Measurements from ENCODE around the gene CHMP4B. TPM values are rescaled to one million over a fixed set of nuclear protein-coding genes. Genes with fewer than 3 reads are reported as not detected.

The CHMP4B gene
- total RNA-seq, 6 donors from 2014 or later, result 71.2 to 139 (median 104) TPM

- no peaks in the 10 kb centered on the region for H3K9me3 ChIP-seq
- H3K27me3 ChIP-seq, result no peaks in the 10 kb centered on the region
- no peaks in the 10 kb centered on the region for H3K36me3 ChIP-seq
- DNase-seq (no peak), ATAC-seq (ENCODE audit: low FRiP score in 2 of 2) (no peak)
- no peaks in the 10 kb centered on the region for H3K4me1 ChIP-seq
- H3K27ac ChIP-seq, result no peak overlapping the region
- TF ChIP-seq POLR2AphosphoS5 (IDR thresholded peaks at IDR 0.05), result no peak
- no peak for TF ChIP-seq POLR2A (IDR thresholded peaks at IDR 0.05)
- WGBS, 2 donors, result 78 to 93% methylated on average over 4 of the region's 4 CpGs
- H3K4me3 ChIP-seq, result no peak overlapping the region
Observed at GRCh38 chr20:33893314-33893713, 82.2 kb downstream of the CHMP4B start.

GRCh38 chr20:33894798-33895197 lies 83.7 kb downstream of the CHMP4B start:
- H3K27me3 ChIP-seq, result no peaks in the 10 kb centered on the region
- no peaks in the 10 kb centered on the region for H3K36me3 ChIP-seq
- ATAC-seq (ENCODE audit: low FRiP score in 2 of 2) (no peak), DNase-seq (no peak)
- no peaks in the 10 kb centered on the region for H3K9me3 ChIP-seq
- no peaks in the 10 kb centered on the region for H3K4me1 ChIP-seq
- no peak overlapping the region for H3K4me3 ChIP-seq
- TF ChIP-seq POLR2AphosphoS5 (IDR thresholded peaks at IDR 0.05), result no peak
- TF ChIP-seq CTCF (IDR thresholded peaks at IDR 0.05), result no peak
- TF ChIP-seq EP300 (IDR thresholded peaks at IDR 0.05), result no peak
- TF ChIP-seq POLR2A (IDR thresholded peaks at IDR 0.05), result no peak
- WGBS, 2 donors, result 54 to 62% methylated on average over 3 of the region's 3 CpGs
- no peak overlapping the region for H3K27ac ChIP-seq

DNA sequence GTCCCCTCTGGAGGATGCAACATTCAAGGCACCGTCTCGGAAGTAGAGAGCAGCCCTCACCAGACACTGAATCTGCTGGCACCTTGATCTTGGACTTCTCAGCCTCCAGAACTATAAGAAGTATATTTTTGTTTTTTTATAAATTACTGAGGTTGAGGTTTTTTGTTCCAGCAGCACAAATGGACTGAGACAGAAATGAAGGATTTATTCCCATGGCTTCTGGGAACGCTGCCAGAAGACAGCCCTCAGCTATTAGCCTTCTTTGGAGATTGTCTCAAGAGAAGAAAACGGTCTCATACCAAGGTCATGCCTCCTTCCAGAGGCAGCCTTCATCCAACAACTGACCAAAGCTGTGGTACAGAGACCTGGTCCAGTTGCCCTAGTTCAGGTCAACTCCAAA lies 85.4 kb downstream of the CHMP4B start:
- WGBS, 2 donors, result 43 to 63% methylated on average over 4 of the region's 4 CpGs
- no peak overlapping the region for H3K4me3 ChIP-seq
- no peaks in the 10 kb centered on the region for H3K9me3 ChIP-seq
- DNase-seq (no peak), ATAC-seq (ENCODE audit: low FRiP score in 2 of 2) (no peak)
- H3K27ac ChIP-seq, result no peak overlapping the region
- H3K36me3 ChIP-seq, result no peaks in the 10 kb centered on the region
- no peaks in the 10 kb centered on the region for H3K4me1 ChIP-seq
- H3K27me3 ChIP-seq, result no peaks in the 10 kb centered on the region
- TF ChIP-seq EP300 (IDR thresholded peaks at IDR 0.05) (no peak), POLR2AphosphoS5 (IDR thresholded peaks at IDR 0.05) (no peak), CTCF (IDR thresholded peaks at IDR 0.05) (no peak), POLR2A (IDR thresholded peaks at IDR 0.05) (no peak)

DNA sequence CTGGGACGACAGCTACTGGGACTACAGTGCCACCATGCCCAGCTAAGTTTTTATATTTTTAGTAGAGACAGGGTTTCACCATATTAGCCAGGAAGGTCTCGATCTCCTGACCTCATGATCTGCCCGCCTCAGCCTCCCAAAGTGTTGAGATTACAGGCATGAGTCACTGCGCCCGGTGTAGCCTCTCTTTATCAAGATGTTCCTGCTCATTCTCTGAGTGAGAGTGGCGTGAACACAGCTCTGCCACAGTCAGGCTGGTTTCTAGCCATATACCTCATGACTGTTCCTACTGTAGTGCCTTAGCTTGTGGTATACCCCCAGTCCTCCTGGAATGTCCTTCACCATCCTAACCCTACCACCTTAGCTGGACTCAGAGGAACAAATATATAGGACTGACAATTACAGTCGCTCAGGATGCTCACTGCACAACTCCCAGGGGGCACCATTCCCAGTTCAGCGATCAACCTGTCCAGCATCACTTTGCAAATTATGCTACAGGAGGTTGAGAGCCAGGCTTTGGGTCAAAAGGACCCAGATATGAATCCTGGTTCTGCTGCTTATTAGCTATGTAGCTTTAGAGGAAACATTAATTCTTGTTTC lies 86.3 kb downstream of the CHMP4B start:
- H3K36me3 ChIP-seq, result no peaks in the 10 kb centered on the region
- H3K9me3 ChIP-seq, result no peaks in the 10 kb centered on the region
- H3K4me1 ChIP-seq, result no peaks in the 10 kb centered on the region
- ATAC-seq (ENCODE audit: low FRiP score in 2 of 2), result no peak
- H3K27me3 ChIP-seq, result no peaks in the 10 kb centered on the region
- WGBS, 2 donors, result 85 to 87% methylated on average over 8 of the region's 8 CpGs
- TF ChIP-seq EP300 (IDR thresholded peaks at IDR 0.05) (no peak), POLR2A (IDR thresholded peaks at IDR 0.05) (no peak), POLR2AphosphoS5 (IDR thresholded peaks at IDR 0.05) (no peak), CTCF (IDR thresholded peaks at IDR 0.05) (peak in 1 of 6 experiments; percentile 17)
- H3K27ac ChIP-seq, result no peak overlapping the region
- no peak overlapping the region for H3K4me3 ChIP-seq
- no peak for DNase-seq

GRCh38 chr20:33899106-33899505 lies 88.0 kb downstream of the CHMP4B start:
- WGBS, 2 donors, result 88 to 92% methylated on average over 7 of the region's 7 CpGs
- no peaks in the 10 kb centered on the region for H3K36me3 ChIP-seq
- TF ChIP-seq POLR2A (IDR thresholded peaks at IDR 0.05), result no peak
- TF ChIP-seq CTCF (IDR thresholded peaks at IDR 0.05), result no peak
- TF ChIP-seq EP300 (IDR thresholded peaks at IDR 0.05), result no peak
- no peak for TF ChIP-seq POLR2AphosphoS5 (IDR thresholded peaks at IDR 0.05)
- no peaks in the 10 kb centered on the region for H3K4me1 ChIP-seq
- no peak overlapping the region for H3K27ac ChIP-seq
- H3K4me3 ChIP-seq, result no peak overlapping the region
- no peaks in the 10 kb centered on the region for H3K27me3 ChIP-seq
- ATAC-seq (ENCODE audit: low FRiP score in 2 of 2) (no peak), DNase-seq (no peak)
- no peaks in the 10 kb centered on the region for H3K9me3 ChIP-seq

Data from upper lobe of left lung (tissue), 6 donors.